Amygdala (tissue), 56 donors: ENCODE results near the gene C10orf90.

Experiments
- DNase-seq, 56 donors: peaks; one replicate each; lab custom pipeline; 2025; lab: John Stamatoyannopoulos, UW

Gene C10orf90

GRCh38 chr10:126516515-126516914 is 154.0 kb downstream of the C10orf90 start:
- no peak for DNase-seq

- DNase-seq = no peak
Observed at GRCh38 chr10:126511917-126512479, 158.5 kb downstream of the C10orf90 start.

- DNase-seq = no peak
Observed at GRCh38 chr10:126509182-126509581, 161.3 kb downstream of the C10orf90 start.

- no peak for DNase-seq
Observed at GRCh38 chr10:126508535-126509040, 161.9 kb downstream of the C10orf90 start.

- no peak for DNase-seq
Observed at GRCh38 chr10:126504761-126505112, 165.8 kb downstream of the C10orf90 start.

GRCh38 chr10:126504063-126504760 is 166.3 kb downstream of the C10orf90 start:
- DNase-seq = peak in 13 of 56 donors; percentile 5 to 36 (median 13)

GRCh38 chr10:126503392-126504062 is 167.0 kb downstream of the C10orf90 start:
- DNase-seq = no peak

- no peak for DNase-seq
Observed at GRCh38 chr10:126502441-126502840, 168.1 kb downstream of the C10orf90 start.

- DNase-seq = no peak
Observed at GRCh38 chr10:126501828-126502227, 168.7 kb downstream of the C10orf90 start.

- DNase-seq = no peak
Observed at GRCh38 chr10:126500866-126501265, 169.6 kb downstream of the C10orf90 start.

GRCh38 chr10:126500185-126500584 is 170.3 kb downstream of the C10orf90 start:
- DNase-seq = no peak

GRCh38 chr10:126499744-126500143 is 170.7 kb downstream of the C10orf90 start:
- DNase-seq = no peak

GRCh38 chr10:126497672-126498071 is 172.8 kb downstream of the C10orf90 start:
- no peak for DNase-seq

GRCh38 chr10:126496771-126497545 is 173.5 kb downstream of the C10orf90 start:
- DNase-seq = no peak

- DNase-seq = no peak
Observed at GRCh38 chr10:126491476-126491875, 179.0 kb downstream of the C10orf90 start.

- DNase-seq = no peak
Observed at GRCh38 chr10:126481181-126481580, 189.3 kb downstream of the C10orf90 start.

- no peak for DNase-seq
Observed at GRCh38 chr10:126480648-126481047, 189.8 kb downstream of the C10orf90 start.

GRCh38 chr10:126479280-126479895 is 191.1 kb downstream of the C10orf90 start:
- no peak for DNase-seq

- DNase-seq = no peak
Observed at GRCh38 chr10:126478546-126478945, 191.9 kb downstream of the C10orf90 start.

- peak in 1 of 56 donors; percentile 20 for DNase-seq
Observed at GRCh38 chr10:126476246-126476645, 194.2 kb downstream of the C10orf90 start.
